Limb (tissue), 2 donors: ENCODE data around the gene TMEM17.

Experiments used
- DNase-seq, 2 donors: peaks; one replicate each; pipeline ENCODE4 v3.0.0-alpha.2; 2016; ENCODE audit errors: extremely low spot score in 2 of 2

Gene TMEM17

DNA sequence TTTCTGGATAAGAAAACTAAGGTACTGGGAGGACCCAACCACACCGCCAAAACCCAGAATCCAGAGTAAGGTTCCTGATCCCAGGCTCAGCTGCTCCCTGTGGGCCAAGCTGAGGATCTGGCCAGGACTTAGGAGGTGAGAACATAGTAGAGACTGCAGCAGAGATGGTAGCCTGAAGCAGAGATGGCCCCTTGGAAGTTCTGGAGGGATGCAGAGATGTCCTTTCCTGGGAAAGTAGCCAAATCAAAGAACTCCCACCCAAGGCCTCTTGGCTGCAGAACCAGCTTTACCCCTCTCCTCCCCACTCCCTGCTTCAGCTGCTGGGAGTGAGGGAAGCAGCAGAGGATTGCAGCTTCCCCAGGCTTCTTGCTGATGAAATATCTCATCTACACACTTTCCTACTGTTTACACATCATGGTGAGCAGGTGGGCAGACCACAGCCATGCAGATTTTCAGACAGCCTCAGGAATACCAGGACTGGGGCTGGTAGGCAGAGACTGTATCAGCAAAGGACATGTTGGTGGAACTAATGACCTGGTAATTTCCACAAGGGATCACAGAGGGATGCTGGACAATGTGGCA, 32.7 kb downstream of the TMEM17 start:
- DNase-seq, result no peak

DNA sequence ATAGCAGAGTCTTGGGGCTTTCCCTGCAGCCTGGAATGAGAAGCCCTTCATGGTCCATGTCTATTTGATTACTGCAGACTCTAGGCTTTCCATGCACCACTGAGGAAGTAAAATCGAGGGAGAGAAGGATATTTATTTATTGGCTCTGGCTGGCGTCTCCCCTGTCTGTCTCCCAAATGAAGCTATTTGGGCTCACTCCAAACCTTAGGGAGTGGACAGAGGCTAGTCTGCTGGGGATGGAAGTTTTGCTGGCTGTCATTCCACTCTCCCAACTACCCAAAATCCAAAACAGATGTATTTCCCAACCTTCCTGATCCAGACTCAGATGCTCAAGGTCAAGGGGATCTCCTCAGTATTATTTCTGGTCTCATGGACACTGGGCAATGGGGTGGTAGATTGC, 33.7 kb downstream of the TMEM17 start:
- no peak for DNase-seq

DNA sequence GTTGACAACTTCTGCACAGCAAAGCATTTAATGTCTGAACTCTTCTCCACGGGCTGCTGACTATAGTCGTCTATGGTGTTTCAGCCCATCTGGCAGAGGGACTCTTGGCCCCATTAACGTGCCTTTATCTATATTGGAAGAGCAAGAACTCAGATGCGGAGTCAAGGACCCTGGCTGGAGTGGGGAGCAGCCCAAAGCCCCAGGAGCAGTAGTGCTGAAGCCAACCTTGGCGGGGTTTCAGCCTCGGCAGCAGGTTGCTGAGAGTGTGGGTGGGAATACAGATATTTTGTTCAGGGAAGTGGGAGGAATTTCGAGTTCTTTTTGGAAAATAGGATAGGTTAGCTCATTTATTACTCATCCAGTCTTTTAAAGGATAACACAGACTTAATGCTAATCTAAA, 34.2 kb downstream of the TMEM17 start:
- DNase-seq, result peak in 1 of 2 donors; percentile 43

DNA sequence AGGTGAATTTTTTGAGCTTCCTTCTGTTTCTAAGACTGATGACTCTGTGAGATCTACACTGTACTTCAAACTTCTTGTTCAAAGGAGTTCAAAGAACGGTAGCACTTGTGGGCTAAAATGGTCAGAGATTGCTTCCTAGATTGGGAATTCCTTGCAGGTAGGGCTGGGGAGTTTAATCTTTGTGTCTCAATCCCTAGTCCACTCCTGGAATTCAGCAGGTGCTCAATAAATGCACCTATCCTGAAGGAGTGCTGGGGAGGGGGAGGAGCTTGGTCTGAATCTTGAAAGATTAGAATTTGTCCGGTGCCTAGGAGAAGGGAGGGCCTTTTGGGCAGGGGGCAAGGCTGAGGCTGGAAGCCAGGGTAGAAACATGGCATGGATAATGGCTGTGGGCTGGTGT, 34.6 kb downstream of the TMEM17 start:
- DNase-seq, result no peak

DNA sequence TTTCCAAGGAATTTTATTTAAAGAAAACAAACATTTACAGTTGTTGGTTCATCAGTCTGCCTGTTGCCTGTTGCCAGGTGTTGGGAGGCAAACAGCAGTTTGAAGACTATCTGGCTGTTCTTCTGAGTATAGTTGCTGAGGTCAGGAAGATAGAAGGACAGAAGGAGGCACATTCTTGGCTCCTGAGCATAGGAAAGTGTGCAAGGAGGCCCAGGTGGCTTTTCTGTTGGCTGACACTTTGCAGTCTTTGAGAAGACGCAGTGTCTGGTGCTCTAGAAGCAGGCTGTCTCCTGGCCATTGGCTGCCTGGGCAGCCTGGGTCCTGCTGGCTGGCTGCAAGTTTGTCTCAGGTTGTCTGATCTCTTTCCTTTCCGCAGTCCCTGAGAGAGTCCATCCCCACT, 36.4 kb downstream of the TMEM17 start:
- DNase-seq, result no peak

- DNase-seq, result no peak
Measured at GRCh38 chr2:62469114-62469513, 36.9 kb downstream of the TMEM17 start.

- DNase-seq, result no peak
Measured at GRCh38 chr2:62467475-62468321, 38.3 kb downstream of the TMEM17 start.

GRCh38 chr2:62467100-62467474, 38.9 kb downstream of the TMEM17 start:
- peak in 1 of 2 donors; percentile 4 for DNase-seq

DNA sequence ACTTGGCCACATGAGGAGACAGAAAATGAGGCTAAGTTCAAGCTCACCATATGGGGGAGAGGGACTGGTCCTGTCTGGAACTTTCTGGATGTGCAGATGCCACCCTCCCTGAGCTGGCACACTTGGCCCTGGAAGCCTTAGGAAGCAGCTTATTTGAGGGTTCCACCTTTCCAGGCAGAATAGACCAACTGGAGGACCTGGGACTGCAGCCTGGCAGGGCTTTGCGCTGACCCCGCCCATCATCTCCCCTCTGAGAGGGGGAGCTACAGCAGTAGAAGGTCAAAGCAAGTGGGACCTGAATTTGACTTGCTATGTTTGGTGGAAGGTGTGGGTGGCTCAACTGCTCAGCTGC, 39.5 kb downstream of the TMEM17 start:
- no peak for DNase-seq

DNA sequence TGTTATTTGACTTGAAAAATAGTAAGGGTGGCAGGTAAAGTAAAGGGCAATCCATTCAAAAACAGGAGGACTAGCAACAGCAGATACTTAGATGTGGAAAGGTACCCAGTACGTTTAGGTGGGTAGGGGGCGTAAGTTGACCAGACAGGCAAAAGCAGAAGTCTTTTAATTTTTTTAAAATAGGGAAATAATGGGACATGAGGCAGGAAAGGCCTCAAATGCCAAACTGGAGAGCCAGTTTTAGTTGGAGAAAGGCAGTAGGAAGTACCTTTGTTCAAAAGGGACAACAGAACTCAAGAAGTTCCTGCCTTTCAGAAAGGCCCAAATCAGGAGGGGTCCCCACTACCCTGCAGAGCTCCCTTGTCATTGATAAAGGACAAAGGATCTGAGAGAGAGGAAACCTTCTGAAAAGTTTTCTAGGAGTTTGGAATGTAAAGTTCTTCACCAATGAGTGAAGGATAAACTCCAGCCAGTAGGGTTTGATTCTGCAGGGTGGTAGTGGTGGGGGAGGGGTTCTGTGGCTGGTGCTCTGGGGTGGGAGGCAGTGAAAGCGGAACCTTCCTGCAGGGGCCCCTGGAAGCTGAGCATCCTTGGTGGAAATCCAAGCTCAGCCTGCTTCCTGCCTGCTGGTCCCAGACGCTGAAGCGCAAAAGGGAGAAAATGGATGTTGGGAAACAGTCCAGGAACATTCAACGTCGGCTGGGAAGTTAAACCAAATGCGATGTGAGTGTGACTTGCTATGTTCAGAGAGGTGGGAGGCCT, 40.1 kb downstream of the TMEM17 start:
- DNase-seq, result peak; percentile 54 to 61

- peak in 1 of 2 donors; percentile 3 for DNase-seq
Measured at GRCh38 chr2:62465039-62465740, 40.8 kb downstream of the TMEM17 start.

DNA sequence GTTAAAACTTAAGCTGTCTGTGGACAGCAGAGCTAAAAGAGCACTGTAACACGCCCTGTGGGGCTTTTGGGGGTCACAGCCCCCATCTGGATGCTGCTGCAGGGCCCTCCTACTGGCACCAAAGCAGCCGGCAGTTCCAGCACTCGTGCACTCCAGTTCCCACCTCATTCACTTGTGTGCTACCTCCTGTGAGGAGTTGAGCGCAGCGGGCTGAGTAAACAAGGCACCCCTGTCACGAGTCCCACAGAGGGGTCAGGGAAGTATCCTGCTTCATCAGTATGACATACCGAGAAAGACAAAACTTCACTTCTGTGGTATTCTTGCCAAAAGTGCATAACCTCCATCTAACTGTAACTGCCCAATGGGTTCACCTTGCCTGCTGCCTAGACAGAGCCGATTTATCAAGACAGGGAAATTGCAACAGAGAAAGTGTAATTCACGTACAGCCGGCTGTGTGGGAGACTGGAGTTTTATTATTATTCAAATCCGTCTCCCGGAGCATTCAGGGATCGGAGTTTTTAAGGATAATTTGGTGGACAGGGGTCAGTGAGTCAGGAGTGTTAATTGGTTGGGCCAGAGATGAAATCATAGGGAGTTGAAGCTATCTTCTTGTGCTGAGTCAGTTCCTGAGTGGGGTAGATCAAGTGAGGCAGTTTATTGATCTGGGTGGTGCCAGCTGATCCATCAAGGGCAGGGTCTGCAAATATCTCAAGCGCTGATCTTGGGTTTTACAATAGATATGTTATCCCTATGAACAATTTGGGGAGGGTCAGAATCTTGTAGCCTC, 41.6 kb downstream of the TMEM17 start:
- DNase-seq, result peak in 1 of 2 donors; percentile 0

- no peak for DNase-seq
Measured at GRCh38 chr2:62462211-62462610, 43.8 kb downstream of the TMEM17 start.

DNA sequence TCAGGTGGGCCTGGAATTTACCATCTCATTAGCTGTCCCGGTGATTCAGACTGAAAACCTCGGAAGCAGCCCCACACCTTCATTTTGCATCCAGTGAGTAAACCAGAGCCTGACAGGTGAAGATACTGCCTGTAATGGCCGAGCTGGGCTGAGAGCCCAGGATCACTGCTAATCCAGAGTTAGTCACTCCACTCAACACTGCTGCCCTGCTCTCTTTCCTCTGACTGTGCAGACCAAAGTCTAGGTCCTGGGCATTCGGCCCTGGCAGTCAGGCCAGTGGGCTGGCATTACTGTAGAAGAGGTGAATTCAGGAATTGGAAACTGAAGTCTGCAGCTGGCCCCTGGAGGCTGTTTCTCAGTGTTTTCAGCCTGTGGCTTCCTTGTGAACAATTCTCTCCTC, 44.3 kb downstream of the TMEM17 start:
- peak in 1 of 2 donors; percentile 21 for DNase-seq

- no peak for DNase-seq
Measured at GRCh38 chr2:62461017-62461553, 44.9 kb downstream of the TMEM17 start.

- DNase-seq, result no peak
Measured at GRCh38 chr2:62460175-62460574, 45.8 kb downstream of the TMEM17 start.

- no peak for DNase-seq
Measured at GRCh38 chr2:62459672-62460071, 46.3 kb downstream of the TMEM17 start.

GRCh38 chr2:62459106-62459505, 46.9 kb downstream of the TMEM17 start:
- DNase-seq, result no peak

DNA sequence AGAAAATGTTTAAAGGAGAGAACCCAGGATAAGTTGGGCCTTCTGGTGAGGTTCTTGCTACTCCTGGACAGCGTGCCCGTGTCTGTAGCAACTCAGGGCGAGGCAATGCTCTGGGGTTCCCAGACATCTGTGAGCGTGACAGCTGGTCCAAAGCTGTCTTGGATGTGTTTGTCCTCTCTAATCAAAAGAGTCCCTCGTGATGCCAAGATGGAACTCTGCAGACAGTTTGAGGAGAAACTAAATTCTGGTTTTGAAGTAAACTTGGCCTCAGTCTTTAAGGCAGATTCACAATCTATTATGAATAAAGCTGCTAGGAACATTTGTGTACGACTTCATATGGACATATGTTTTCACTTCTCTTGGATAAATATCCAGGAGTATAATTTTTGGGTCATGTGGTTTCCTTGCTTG, 47.3 kb downstream of the TMEM17 start:
- DNase-seq, result peak in 1 of 2 donors; percentile 61

- no peak for DNase-seq
Measured at GRCh38 chr2:62458206-62458641, 47.8 kb downstream of the TMEM17 start.

DNA sequence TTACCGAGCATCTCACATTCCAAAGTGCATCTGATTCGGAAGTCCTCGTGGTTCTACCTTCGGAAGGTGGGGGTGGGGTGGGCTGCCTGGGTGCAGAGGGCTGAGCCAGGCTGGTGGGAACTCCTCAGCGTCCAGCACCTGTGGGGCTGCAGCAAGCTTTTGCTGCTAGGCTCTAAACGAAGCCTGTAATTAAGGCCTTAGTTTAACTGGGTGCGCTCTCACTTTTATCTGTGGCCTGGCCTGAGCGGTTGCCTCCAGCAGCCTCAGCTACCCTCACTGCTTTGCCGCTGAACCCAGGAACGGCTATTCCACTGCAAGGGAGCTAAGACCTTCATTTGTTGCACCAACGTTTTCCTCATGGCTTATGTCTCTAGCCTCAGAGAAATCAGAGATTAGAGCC, 48.4 kb downstream of the TMEM17 start:
- no peak for DNase-seq
